Retinal pigment epithelial cell (primary cell): ENCODE data around the gene HBS1L.

ENCODE experiments used
- DNase-seq: peaks from one replicate; pipeline ENCODE4 v3.0.0-alpha.2; 2010; ENCODE audit warnings: low read depth
- H3K4me3 ChIP-seq: 2 replicates; pipeline ENCODE4 v1.5.1; 2011; ENCODE audit warnings: mild to moderate bottlenecking, low read length, control low read depth, moderate library complexity
- TF ChIP-seq, protein P1 (sequence below): conservative IDR thresholded peaks from 2 replicates; pipeline ENCODE4 v1.5.1; 2011; ENCODE audit warnings: low read depth, low read length, control low read depth, inconsistent platforms

HBS1L gene

DNA sequence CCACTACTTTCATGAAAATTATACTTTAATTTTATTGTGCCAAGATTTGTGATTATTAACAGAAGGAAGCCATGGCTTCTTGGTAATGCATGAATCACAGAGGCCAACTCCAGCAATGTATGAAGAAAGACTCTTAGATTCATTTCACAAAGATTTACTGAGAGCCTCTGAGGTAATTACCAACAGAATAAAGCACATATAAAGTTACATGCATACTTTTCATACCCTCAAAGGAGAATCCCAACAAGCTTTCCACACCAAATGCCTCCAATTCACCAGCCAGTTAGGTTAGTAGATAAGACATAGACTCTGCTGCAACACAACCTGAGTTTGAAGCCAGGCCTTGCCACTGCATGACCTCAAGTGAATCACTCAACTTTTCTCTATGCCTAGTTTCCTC lies 41.9 kb downstream of the HBS1L start:
- no peak for DNase-seq
- TF ChIP-seq, protein P1, sequence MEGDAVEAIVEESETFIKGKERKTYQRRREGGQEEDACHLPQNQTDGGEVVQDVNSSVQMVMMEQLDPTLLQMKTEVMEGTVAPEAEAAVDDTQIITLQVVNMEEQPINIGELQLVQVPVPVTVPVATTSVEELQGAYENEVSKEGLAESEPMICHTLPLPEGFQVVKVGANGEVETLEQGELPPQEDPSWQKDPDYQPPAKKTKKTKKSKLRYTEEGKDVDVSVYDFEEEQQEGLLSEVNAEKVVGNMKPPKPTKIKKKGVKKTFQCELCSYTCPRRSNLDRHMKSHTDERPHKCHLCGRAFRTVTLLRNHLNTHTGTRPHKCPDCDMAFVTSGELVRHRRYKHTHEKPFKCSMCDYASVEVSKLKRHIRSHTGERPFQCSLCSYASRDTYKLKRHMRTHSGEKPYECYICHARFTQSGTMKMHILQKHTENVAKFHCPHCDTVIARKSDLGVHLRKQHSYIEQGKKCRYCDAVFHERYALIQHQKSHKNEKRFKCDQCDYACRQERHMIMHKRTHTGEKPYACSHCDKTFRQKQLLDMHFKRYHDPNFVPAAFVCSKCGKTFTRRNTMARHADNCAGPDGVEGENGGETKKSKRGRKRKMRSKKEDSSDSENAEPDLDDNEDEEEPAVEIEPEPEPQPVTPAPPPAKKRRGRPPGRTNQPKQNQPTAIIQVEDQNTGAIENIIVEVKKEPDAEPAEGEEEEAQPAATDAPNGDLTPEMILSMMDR: no peak
- no peak overlapping the region for H3K4me3 ChIP-seq

DNA sequence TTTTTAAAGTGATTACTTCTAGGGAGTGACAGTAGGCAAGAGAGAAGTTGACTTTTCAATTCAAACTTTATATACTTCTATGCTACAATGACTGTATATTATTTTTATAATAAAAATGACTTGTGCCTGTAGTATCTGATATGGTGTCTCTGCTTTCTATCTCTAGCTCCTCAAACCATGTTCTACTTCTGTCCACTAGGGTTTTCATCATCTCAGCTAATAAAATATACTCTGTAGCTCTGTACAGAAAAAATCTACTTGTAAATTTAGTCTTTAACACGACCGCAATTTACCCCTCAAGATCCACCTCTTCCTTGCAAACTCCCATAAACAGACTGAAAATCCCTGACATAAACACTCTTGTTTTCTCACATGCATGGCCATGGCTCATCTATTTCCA lies 42.3 kb downstream of the HBS1L start:
- DNase-seq: no peak
- H3K4me3 ChIP-seq: no peak overlapping the region
- TF ChIP-seq, protein P1: no peak

DNA sequence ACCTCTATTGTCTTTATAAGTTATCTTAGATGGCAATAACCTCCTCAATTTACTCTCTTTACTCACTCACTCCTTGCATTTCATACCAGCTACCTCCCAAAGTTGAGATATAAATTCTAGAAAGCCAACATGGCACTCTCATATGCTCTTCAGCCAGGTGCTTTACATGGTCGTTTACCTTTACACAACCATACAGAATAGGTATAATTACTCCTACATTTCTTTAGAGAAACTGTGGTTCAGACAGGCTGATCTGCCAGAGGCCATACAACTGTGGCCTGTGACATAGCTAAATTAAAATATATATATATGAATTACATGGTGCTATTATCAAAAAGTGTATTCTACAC lies 45.7 kb downstream of the HBS1L start:
- H3K4me3 ChIP-seq: no peak overlapping the region
- DNase-seq: no peak
- TF ChIP-seq, protein P1: no peak

DNA sequence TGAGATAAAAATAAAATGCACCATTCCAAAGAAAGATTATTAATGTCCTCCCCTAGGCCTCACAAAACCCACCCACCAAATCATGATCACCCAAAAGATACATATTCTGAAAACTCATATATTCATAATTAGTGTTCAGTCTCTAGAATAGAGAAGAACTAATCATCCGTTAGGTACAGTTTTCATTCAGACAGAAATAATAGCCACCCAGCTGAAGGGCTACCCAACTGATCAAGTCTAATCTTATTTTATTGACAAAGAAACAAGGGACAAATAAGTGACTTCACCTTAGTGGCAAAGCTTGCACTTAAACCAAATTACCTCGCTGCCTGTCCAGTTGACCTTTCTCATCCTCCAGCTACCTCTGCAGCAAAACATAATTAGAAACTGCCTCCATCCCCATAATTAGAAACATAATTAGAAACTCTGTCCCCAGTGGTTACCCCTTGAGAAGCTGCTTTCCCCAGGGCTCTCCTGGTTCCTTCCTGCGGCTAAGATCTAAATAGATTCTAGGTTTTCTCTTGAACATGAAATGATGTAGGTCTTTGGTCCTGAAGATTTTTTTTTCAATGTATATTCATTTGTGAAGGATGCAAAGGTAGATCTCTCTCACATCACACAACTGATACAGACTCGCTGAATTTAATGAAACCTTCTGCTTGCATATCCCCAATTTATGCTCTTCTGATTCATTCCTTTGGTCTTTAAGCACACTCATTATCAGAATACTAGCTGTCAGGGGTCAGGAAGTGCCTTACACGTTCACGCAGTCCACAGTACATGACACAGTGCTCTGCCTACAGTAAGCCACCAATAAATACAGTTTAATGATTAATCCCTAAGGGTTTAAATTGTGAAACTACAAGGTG lies 46.3 kb downstream of the HBS1L start:
- TF ChIP-seq, protein P1: no peak
- DNase-seq: no peak
- H3K4me3 ChIP-seq: no peak overlapping the region

DNA sequence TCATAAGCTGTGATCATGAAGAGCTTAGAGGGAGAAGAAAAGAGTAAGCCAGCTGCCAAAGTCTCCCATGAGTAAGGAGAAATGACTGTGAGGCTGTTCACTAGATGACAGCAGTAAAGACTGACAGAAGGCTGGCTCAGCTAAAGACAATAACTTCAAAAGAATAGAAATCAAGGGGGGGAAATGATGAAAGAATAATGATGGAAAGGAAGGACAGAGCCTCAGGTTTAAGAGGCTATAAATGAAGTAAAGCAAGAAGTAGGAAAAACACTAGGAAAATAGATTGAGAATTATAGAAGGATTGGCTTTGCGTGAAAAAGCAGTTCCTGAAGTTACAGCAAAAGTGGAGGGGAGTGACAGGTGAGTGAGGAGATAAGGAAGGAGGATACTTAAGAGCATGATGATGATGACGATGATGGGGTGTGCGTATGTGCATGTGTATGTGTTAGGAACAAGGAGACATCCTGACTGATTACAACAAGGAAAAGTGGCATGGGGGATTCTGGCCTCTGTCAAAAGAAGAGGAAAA lies 48.2 kb downstream of the HBS1L start:
- DNase-seq: no peak
- TF ChIP-seq, protein P1: no peak
- no peak overlapping the region for H3K4me3 ChIP-seq

DNA sequence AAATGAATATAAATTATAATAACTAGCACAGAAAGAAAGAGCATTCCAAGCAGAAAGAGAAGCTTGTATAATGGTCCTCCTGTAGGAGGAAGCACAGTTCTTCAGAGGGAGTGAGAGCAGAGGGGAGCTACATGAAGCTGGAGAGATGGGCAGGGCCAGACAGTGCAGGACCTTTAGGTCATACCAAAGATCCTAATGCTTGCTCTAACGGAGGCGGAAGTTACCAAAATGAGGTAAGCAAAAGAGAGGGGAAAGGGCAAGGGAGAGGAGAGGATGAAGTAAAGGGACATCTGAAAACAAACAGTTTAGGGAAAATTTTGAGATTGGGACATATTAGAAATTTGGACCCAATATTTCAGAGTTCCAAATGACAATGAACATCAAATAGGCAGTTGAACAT lies 50.2 kb downstream of the HBS1L start:
- TF ChIP-seq, protein P1: no peak
- DNase-seq: no peak
- no peak overlapping the region for H3K4me3 ChIP-seq
